ENCODE data around the gene RUNX2.

DNA sequence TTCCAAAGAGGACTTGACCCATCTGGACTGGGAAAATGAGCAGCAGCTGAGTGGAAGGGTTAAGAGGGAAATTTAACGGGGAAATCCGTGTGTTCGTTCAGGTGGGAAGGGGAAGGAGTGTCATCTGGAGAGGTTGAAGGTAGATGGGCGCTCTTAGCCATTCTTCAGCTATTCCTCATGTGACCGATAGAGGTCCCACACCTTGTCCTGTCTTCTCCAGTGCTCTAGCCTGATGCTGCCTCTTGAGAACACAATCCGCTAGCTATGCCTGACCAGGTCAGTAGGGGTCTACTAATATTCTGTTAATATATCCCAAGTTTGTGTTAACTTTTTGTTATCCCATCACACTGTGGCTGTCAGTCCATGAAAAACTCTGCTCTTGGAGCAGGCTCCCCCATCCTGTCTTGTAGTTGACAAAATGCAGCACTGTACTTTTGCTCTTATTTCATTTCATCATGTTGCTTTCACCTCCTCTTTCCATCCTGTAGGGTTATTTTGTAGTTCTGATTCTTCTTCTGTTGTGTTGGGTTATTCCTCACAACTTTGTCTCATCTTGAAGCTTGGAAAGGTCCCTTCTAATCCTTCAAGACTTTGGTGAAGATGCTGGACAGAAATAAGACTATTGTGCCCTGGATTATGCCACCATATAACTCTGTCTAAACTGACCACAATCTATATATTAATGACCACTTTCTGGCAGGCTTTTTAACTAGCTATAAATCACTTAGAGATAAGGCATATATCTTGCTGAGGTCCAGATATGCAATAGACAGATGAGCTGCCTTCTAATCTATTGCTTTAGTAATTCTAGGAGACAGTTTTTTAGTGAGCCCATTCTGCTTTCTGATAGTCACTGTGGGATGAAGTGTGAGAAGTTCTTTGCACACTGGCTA is 173.0 kb downstream of the RUNX2 start:
- TF ChIP-seq, protein P1, sequence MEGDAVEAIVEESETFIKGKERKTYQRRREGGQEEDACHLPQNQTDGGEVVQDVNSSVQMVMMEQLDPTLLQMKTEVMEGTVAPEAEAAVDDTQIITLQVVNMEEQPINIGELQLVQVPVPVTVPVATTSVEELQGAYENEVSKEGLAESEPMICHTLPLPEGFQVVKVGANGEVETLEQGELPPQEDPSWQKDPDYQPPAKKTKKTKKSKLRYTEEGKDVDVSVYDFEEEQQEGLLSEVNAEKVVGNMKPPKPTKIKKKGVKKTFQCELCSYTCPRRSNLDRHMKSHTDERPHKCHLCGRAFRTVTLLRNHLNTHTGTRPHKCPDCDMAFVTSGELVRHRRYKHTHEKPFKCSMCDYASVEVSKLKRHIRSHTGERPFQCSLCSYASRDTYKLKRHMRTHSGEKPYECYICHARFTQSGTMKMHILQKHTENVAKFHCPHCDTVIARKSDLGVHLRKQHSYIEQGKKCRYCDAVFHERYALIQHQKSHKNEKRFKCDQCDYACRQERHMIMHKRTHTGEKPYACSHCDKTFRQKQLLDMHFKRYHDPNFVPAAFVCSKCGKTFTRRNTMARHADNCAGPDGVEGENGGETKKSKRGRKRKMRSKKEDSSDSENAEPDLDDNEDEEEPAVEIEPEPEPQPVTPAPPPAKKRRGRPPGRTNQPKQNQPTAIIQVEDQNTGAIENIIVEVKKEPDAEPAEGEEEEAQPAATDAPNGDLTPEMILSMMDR (IDR thresholded peaks at IDR 0.05 in 4 of 5, conservative IDR thresholded peaks at IDR 0.05 in 1 of 5): no peak
- no peak for TF ChIP-seq POLR2A (IDR thresholded peaks at IDR 0.05)

Measured in gastrocnemius medialis (tissue), 4 donors.